Neural cell (in vitro differentiated cells): ENCODE measurements around the gene PGK1.

Experiments used
- CTCF ChIP-seq: fragments of 450-650 bp; IDR thresholded peaks from 2 replicates; pipeline ENCODE4 v1.5.1; 2014; ENCODE audit warnings: antibody characterized with exemption, mild to moderate bottlenecking, moderate library complexity; ENCODE audit not compliant: poor library complexity, severe bottlenecking
- REST ChIP-seq: IDR thresholded peaks from 2 replicates; pipeline ENCODE4 v1.6.1; 2012; ENCODE audit warnings: borderline replicate concordance

- TF ChIP-seq CTCF (no peak), REST (no peak)
Observed at GRCh38 chrX:78165425-78165824, 61.4 kb downstream of the PGK1 start.
